Smooth muscle cell (in vitro differentiated cells): Measurements from ENCODE around the gene HERC6. TPM values are rescaled to one million over a fixed set of nuclear protein-coding genes. Genes with fewer than 3 reads are reported as not detected.
A peak's percentile ranks its signal among the peaks of the same experiment; 100 is the strongest.

Experiments used
- DNase-seq: peaks from one replicate; lab custom pipeline; 2025; ENCODE audit not compliant: unreplicated experiment; lab: John Stamatoyannopoulos, UW
- H2AFZ ChIP-seq: fragments of 200-600 bp; sonication (generic); 2 replicates; pipeline ENCODE4 v1.6.0; 2016; ENCODE audit warnings: antibody characterized with exemption, low read depth, mild to moderate bottlenecking
- H3F3A ChIP-seq: fragments of 200-600 bp; sonication (generic); 2 replicates; pipeline ENCODE4 v1.6.0; 2017; ENCODE audit warnings: antibody characterized with exemption, low read depth
- H3K27ac ChIP-seq: fragments of 200-600 bp; sonication (generic); 2 replicates; pipeline ENCODE4 v1.5.1; 2016; ENCODE audit warnings: low read depth, mild to moderate bottlenecking
- H3K27me3 ChIP-seq: fragments of 200-600 bp; sonication (generic); 2 replicates; pipeline ENCODE4 v1.6.1; 2016; ENCODE audit warnings: low read depth, mild to moderate bottlenecking
- H3K36me3 ChIP-seq: fragments of 200-600 bp; sonication (generic); 2 replicates; pipeline ENCODE4 v1.5.1; 2016; ENCODE audit warnings: low read depth
- H3K4me1 ChIP-seq: fragments of 200-600 bp; sonication (generic); 2 replicates; pipeline ENCODE4 v1.5.1; 2016; ENCODE audit warnings: low read depth
- H3K4me2 ChIP-seq: fragments of 200-600 bp; sonication (generic); 2 replicates; pipeline ENCODE4 v1.6.0; 2016; ENCODE audit warnings: mild to moderate bottlenecking
- H3K4me3 ChIP-seq: fragments of 200-600 bp; sonication (generic); 2 replicates; pipeline ENCODE4 v1.5.1; 2016; ENCODE audit warnings: mild to moderate bottlenecking
- H3K79me2 ChIP-seq: fragments of 200-600 bp; sonication (generic); 2 replicates; pipeline ENCODE4 v1.6.0; 2016; ENCODE audit warnings: low read depth, mild to moderate bottlenecking
- H3K9ac ChIP-seq: fragments of 200-600 bp; sonication (generic); 2 replicates; pipeline ENCODE4 v1.6.0; 2016; ENCODE audit warnings: low read depth
- H3K9me3 ChIP-seq: fragments of 200-600 bp; sonication (generic); replicated peaks from 2 replicates; pipeline ENCODE4 v1.5.1; 2016; ENCODE audit warnings: low read depth
- H4K20me1 ChIP-seq: fragments of 200-600 bp; sonication (generic); 2 replicates; pipeline ENCODE4 v1.6.0; 2016; ENCODE audit warnings: low read depth
- WGBS: methylation state at CpG from one replicate; pipeline ENCODE4 v1.1.7; 2016; ENCODE audit warnings: low lambda C conversion rate; 5-methylcytosine and 5-hydroxymethylcytosine counted together
- polyA plus RNA-seq: library from polyadenylated mRNA; unstranded; fragments of >200 nt; fragmentation: Nextera tagmentation; extraction: Ambion mirVana; gene quantifications from 2 replicates; pipeline ENCODE4 v1.2.1, GENCODE V29; 2016
- total RNA-seq: library from RNA; depleted of rRNA; stranded (reverse); fragments of >200 nt; gene quantifications from 2 replicates; pipeline ENCODE4 v1.2.3, GENCODE V29; 2014
- TF ChIP-seq, protein P1 (sequence below): fragments of 200-600 bp; sonication (generic); IDR thresholded peaks from 2 replicates; pipeline ENCODE4 v1.5.1; 2017; ENCODE audit warnings: borderline replicate concordance, mild to moderate bottlenecking, antibody characterized with exemption; ENCODE audit not compliant: insufficient read depth, poor library complexity, severe bottlenecking

Gene HERC6
- total and polyA plus RNA-seq, 2 experiments from 2014 or later: 0.39 to 0.45 TPM

DNA sequence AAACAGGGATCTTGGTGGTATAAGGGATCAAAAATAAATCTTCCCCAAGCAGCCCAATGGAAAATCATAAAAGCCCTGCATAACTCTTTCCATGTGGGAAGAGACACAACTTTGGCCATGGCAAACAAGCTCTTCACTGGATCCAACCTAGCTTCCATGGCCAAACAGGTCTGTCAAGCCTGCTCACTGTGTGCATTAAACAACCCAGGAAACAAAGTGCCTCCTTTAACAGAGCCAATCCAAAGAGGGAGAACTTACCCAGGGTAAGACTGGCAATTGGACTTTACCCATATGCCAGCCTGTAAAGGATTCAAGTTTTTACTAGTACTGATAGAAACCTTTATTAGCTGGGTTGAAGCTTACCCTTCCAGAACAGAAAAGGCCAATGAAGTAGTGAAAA, 70.6 kb downstream of the HERC6 start:
- Histone ChIP-seq H3K4me3 (no peak overlapping the region), H4K20me1 (no peaks in the 10 kb centered on the region), H3K36me3 (no peaks in the 10 kb centered on the region), H3K27me3 (no peaks in the 10 kb centered on the region), H2AFZ (no peak overlapping the region), H3K4me2 (no peak overlapping the region), H3K9ac (no peak overlapping the region), H3K4me1 (no peaks in the 10 kb centered on the region), H3F3A (no peaks in the 10 kb centered on the region), H3K79me2 (no peaks in the 10 kb centered on the region), H3K27ac (no peak overlapping the region), H3K9me3 (no peaks in the 10 kb centered on the region)
- TF ChIP-seq, protein P1, sequence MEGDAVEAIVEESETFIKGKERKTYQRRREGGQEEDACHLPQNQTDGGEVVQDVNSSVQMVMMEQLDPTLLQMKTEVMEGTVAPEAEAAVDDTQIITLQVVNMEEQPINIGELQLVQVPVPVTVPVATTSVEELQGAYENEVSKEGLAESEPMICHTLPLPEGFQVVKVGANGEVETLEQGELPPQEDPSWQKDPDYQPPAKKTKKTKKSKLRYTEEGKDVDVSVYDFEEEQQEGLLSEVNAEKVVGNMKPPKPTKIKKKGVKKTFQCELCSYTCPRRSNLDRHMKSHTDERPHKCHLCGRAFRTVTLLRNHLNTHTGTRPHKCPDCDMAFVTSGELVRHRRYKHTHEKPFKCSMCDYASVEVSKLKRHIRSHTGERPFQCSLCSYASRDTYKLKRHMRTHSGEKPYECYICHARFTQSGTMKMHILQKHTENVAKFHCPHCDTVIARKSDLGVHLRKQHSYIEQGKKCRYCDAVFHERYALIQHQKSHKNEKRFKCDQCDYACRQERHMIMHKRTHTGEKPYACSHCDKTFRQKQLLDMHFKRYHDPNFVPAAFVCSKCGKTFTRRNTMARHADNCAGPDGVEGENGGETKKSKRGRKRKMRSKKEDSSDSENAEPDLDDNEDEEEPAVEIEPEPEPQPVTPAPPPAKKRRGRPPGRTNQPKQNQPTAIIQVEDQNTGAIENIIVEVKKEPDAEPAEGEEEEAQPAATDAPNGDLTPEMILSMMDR: no peak
- DNase-seq: no peak

DNA sequence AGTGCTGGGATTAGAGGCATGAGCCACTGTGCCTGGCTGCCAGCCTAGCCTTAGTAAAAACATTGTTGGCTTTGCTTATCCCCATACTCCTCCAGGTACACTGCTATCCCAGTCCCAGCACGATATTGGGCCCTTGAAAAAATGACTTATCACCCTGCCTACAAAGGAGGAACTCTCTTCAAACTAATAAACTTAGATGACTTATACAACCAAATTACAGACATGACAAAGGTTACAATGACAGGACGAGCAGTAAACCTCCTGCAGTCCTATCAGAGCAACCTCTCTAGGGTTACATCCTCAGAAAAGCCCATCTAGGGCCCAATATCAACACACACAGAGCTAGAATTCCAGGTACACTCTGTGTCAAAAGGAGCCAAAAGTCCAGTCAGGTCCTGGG, 72.6 kb downstream of the HERC6 start:
- H3F3A ChIP-seq: no peaks in the 10 kb centered on the region
- no peaks in the 10 kb centered on the region for H3K9me3 ChIP-seq
- H3K4me3 ChIP-seq: no peak overlapping the region
- H2AFZ ChIP-seq: no peak overlapping the region
- H3K79me2 ChIP-seq: no peaks in the 10 kb centered on the region
- 88% methylated on average over 2 of the region's 2 CpGs for WGBS
- no peak overlapping the region for H3K9ac ChIP-seq
- TF ChIP-seq, protein P1: no peak
- DNase-seq: no peak
- no peaks in the 10 kb centered on the region for H3K27me3 ChIP-seq
- no peaks in the 10 kb centered on the region for H4K20me1 ChIP-seq
- H3K36me3 ChIP-seq: no peaks in the 10 kb centered on the region
- H3K4me1 ChIP-seq: no peaks in the 10 kb centered on the region
- no peak overlapping the region for H3K4me2 ChIP-seq
- no peak overlapping the region for H3K27ac ChIP-seq

DNA sequence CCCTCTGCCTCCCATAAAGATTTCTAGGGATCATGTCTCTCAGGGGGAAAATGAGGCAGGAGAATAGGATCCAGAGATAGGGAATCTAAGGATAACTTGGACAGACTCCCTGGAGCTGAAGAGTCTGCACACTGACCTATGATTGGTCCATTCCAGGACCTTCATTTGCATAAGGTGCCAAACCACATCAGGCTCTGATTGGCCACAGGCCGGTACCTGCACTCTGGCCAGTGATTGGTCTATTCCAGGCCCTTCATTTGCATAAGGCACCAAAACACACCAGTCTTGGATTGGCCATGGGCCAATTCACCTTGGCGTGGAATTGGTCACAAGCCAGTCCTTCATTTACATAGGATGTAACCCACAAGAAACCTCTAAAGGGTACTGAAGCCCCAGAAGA, 74.3 kb downstream of the HERC6 start:
- Histone ChIP-seq H3K79me2 (no peaks in the 10 kb centered on the region), H3K36me3 (no peaks in the 10 kb centered on the region), H3K27me3 (no peaks in the 10 kb centered on the region), H3F3A (peaks cover 6% of the 10 kb centered on the region), H3K9ac (no peak overlapping the region), H3K4me2 (no peak overlapping the region), H3K4me1 (no peaks in the 10 kb centered on the region), H2AFZ (no peak overlapping the region), H3K27ac (no peak overlapping the region), H3K4me3 (no peak overlapping the region), H3K9me3 (no peaks in the 10 kb centered on the region), H4K20me1 (no peaks in the 10 kb centered on the region)
- no peak for DNase-seq
- TF ChIP-seq, protein P1: no peak
- WGBS: 98% methylated on average over 2 of the region's 2 CpGs

DNA sequence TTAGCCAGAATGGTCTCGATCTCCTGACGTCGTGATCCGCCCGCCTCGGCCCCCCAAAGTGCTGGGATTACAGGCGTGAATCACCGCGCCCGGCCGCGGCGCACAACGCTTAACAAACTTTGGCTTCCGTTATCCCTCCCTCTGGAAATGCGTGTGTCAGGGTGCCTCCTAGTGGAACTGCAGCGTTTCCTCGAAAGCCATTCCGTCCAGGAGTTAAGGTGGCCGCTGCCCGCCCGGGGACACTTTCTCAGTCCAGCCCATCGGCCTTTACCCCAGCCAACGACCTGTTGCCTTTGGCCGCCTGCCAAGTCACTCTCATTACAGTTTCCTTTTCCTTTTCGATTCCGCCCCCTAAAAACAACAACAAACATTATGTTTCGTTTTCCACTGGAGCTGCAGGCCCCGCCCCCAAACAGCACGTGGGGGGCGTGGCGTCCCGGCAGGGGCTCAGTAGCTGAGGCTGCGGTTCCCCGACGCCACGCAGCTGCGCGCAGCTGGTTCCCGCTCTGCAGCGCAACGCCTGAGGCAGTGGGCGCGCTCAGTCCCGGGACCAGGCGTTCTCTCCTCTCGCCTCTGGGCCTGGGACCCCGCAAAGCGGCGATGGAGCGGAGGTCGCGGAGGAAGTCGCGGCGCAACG, 78.1 kb downstream of the HERC6 start, which contains the start of gene HERC5:
TSS of gene HERC5 (plus strand) at position 450 of the 637 bp plus-strand sequence. CDS start at position 601, 151 bp downstream.
- peak; percentile 62 for DNase-seq
- Histone ChIP-seq H2AFZ (peak within 1 kb of the TSS; percentile 93), H3K27me3 (no peaks in the 10 kb centered on the region), H3F3A (peaks cover 6% of the 10 kb centered on the region), H3K9me3 (no peaks in the 10 kb centered on the region), H3K4me2 (peak within 1 kb of the TSS; percentile 86), H4K20me1 (no peaks in the 10 kb centered on the region), H3K27ac (no peak within 1 kb of the TSS), H3K4me1 (no peaks in the 10 kb centered on the region), H3K79me2 (no peaks in the 10 kb centered on the region), H3K4me3 (peak within 1 kb of the TSS; percentile 49), H3K9ac (no peak within 1 kb of the TSS), H3K36me3 (no peaks in the 10 kb centered on the region)
- WGBS: under 1% methylated on average over 57 of the region's 57 CpGs
- TF ChIP-seq, protein P1: peak; percentile 51
